Bronchial epithelial cell (primary cell): ENCODE data around the gene ANK3. TPM values are rescaled to one million over a fixed set of nuclear protein-coding genes. Genes with fewer than 3 reads are reported as not detected.

ENCODE experiments used
- DNase-seq: peaks from one replicate; pipeline ENCODE4 v3.0.0-alpha.2; 2010; ENCODE audit warnings: low read depth
- FAIRE-seq: peaks from 2 replicates; lab custom pipeline; 2011; peaks lifted over from hg19 to GRCh38; lab: Jason Lieb, UNC
- H3K27me3 ChIP-seq: 2 replicates; pipeline ENCODE4 v1.5.1; 2011; ENCODE audit warnings: low read length; ENCODE audit not compliant: control insufficient read depth, insufficient read depth
- H3K36me3 ChIP-seq: 2 replicates; pipeline ENCODE4 v1.5.1; 2011; ENCODE audit warnings: low read length; ENCODE audit not compliant: control insufficient read depth, insufficient read depth
- H3K4me3 ChIP-seq: 2 replicates; pipeline ENCODE4 v1.5.1; 2011; ENCODE audit warnings: mild to moderate bottlenecking, low read depth, low read length, control low read depth
- CTCF ChIP-seq: IDR thresholded peaks from 2 replicates; pipeline ENCODE4 v1.5.1; 2011; ENCODE audit warnings: mild to moderate bottlenecking, moderate library complexity, low read length, control low read depth, inconsistent platforms; ENCODE audit not compliant: insufficient read depth, severe bottlenecking
- total RNA-seq: library from RNA; depleted of rRNA; stranded (reverse); fragments of >200 nt; gene quantifications from 2 replicates; pipeline ENCODE4 v1.2.1, GENCODE V29; 2014

ANK3 gene
- total RNA-seq, 1 donor from 2014 or later, result 7.9 TPM

- no peak for FAIRE-seq
- Histone ChIP-seq H3K27me3 (no peaks in the 10 kb centered on the region), H3K4me3 (no peak overlapping the region), H3K36me3 (no peaks in the 10 kb centered on the region)
- DNase-seq, result no peak
- TF ChIP-seq CTCF, result no peak
Observed at GRCh38 chr10:60320666-60321065, 69.0 kb downstream of the ANK3 start.

GRCh38 chr10:60316029-60316428 is 73.6 kb downstream of the ANK3 start:
- no peak overlapping the region for H3K4me3 ChIP-seq
- FAIRE-seq (no peak), DNase-seq (no peak)
- H3K27me3 ChIP-seq, result no peaks in the 10 kb centered on the region
- TF ChIP-seq CTCF, result no peak
- no peaks in the 10 kb centered on the region for H3K36me3 ChIP-seq

- no peak for TF ChIP-seq CTCF
- no peak overlapping the region for H3K4me3 ChIP-seq
- H3K36me3 ChIP-seq, result no peaks in the 10 kb centered on the region
- H3K27me3 ChIP-seq, result no peaks in the 10 kb centered on the region
- FAIRE-seq (no peak), DNase-seq (no peak)
Observed at GRCh38 chr10:60315311-60315710, 74.4 kb downstream of the ANK3 start.

- no peaks in the 10 kb centered on the region for H3K36me3 ChIP-seq
- no peak for FAIRE-seq
- DNase-seq, result peak; percentile 85
- TF ChIP-seq CTCF, result no peak
- H3K4me3 ChIP-seq, result no peak overlapping the region
- H3K27me3 ChIP-seq, result no peaks in the 10 kb centered on the region
Observed at GRCh38 chr10:60314069-60314940, 75.4 kb downstream of the ANK3 start.

GRCh38 chr10:60313589-60313952 is 76.1 kb downstream of the ANK3 start:
- TF ChIP-seq CTCF, result no peak
- FAIRE-seq (no peak), DNase-seq (no peak)
- no peaks in the 10 kb centered on the region for H3K36me3 ChIP-seq
- no peaks in the 10 kb centered on the region for H3K27me3 ChIP-seq
- H3K4me3 ChIP-seq, result no peak overlapping the region
